ENCODE measurements around the gene IQUB.

DNA sequence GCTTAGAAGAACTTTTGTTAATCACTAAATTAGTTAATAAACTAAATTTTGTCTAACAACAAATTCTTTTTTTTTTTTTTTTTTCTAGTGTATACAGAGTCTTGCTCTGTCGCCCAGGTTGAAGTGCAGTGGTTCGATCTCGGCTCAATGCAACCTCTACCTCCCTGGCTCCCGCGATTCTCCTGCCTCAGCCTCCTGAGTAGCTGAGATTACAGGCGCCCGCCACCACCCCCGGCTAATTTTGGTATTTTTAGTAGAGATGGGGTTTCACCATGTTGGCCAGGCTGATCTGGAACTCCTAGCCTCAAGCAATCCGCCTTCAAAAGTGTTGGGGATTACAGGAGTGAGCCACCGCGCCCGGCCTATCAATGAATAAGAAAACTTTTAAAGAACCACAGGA, 1.1 kb upstream of the IQUB start:
- TF ChIP-seq, protein P1, sequence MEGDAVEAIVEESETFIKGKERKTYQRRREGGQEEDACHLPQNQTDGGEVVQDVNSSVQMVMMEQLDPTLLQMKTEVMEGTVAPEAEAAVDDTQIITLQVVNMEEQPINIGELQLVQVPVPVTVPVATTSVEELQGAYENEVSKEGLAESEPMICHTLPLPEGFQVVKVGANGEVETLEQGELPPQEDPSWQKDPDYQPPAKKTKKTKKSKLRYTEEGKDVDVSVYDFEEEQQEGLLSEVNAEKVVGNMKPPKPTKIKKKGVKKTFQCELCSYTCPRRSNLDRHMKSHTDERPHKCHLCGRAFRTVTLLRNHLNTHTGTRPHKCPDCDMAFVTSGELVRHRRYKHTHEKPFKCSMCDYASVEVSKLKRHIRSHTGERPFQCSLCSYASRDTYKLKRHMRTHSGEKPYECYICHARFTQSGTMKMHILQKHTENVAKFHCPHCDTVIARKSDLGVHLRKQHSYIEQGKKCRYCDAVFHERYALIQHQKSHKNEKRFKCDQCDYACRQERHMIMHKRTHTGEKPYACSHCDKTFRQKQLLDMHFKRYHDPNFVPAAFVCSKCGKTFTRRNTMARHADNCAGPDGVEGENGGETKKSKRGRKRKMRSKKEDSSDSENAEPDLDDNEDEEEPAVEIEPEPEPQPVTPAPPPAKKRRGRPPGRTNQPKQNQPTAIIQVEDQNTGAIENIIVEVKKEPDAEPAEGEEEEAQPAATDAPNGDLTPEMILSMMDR (IDR thresholded peaks at IDR 0.05): no peak
- TF ChIP-seq EP300 (IDR thresholded peaks at IDR 0.05) (no peak), POLR2A (IDR thresholded peaks at IDR 0.05) (no peak), POLR2AphosphoS5 (IDR thresholded peaks at IDR 0.05) (no peak)

Measured in sigmoid colon (tissue), 4 donors.